Measurements from ENCODE around the gene LPIN2. TPM values are rescaled to one million over a fixed set of nuclear protein-coding genes. Genes with fewer than 3 reads are reported as not detected.
"Not testable (repeated sequence)": the region's sequence is repeated elsewhere in the genome, so short reads cannot be mapped to it uniquely, and the experiment has no call there.

Gene LPIN2
- total and polyA plus RNA-seq, 10 donors, result 4.0 to 79.7 (median 51.3) TPM

GRCh38 chr18:3053081-3053480 lies 40.1 kb upstream of the LPIN2 start:
- no peaks in the 10 kb centered on the region for H3K9me3 ChIP-seq
- H3K36me3 ChIP-seq, result no peaks in the 10 kb centered on the region
- no peak overlapping the region for H3K4me3 ChIP-seq
- no peak for TF ChIP-seq POLR2AphosphoS5 (IDR thresholded peaks at IDR 0.05)
- no peak for TF ChIP-seq POLR2A (IDR thresholded peaks at IDR 0.05)
- TF ChIP-seq, protein P1, sequence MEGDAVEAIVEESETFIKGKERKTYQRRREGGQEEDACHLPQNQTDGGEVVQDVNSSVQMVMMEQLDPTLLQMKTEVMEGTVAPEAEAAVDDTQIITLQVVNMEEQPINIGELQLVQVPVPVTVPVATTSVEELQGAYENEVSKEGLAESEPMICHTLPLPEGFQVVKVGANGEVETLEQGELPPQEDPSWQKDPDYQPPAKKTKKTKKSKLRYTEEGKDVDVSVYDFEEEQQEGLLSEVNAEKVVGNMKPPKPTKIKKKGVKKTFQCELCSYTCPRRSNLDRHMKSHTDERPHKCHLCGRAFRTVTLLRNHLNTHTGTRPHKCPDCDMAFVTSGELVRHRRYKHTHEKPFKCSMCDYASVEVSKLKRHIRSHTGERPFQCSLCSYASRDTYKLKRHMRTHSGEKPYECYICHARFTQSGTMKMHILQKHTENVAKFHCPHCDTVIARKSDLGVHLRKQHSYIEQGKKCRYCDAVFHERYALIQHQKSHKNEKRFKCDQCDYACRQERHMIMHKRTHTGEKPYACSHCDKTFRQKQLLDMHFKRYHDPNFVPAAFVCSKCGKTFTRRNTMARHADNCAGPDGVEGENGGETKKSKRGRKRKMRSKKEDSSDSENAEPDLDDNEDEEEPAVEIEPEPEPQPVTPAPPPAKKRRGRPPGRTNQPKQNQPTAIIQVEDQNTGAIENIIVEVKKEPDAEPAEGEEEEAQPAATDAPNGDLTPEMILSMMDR (IDR thresholded peaks at IDR 0.05 in 8 of 11, conservative IDR thresholded peaks at IDR 0.05 in 3 of 11), result no peak
- peak overlapping the region in 1 of 8 donors; percentile 84 for H3K27ac ChIP-seq
- H3K27me3 ChIP-seq (replicated peaks in 1 of 7), result no peaks in the 10 kb centered on the region
- intact Hi-C loops (cut with DNase I; ENCODE audit: low total_unique reads), result no loop called here
- H3K4me1 ChIP-seq, result peaks cover 0 to 39% (median 17%) of the 10 kb centered on the region in 6 donors
- 94 to 99% (median 96%) methylated on average over 4 of the region's 4 CpGs for WGBS, 5 donors
- DNase-seq, result no peak

GRCh38 chr18:3052411-3052758 lies 39.4 kb upstream of the LPIN2 start:
- TF ChIP-seq, protein P1 (IDR thresholded peaks at IDR 0.05 in 8 of 11, conservative IDR thresholded peaks at IDR 0.05 in 3 of 11), result no peak
- TF ChIP-seq POLR2AphosphoS5 (IDR thresholded peaks at IDR 0.05), result no peak
- TF ChIP-seq POLR2A (IDR thresholded peaks at IDR 0.05), result no peak
- H3K9me3 ChIP-seq, result no peaks in the 10 kb centered on the region

GRCh38 chr18:3051718-3052410 lies 38.9 kb upstream of the LPIN2 start:
- peaks cover 0 to 27% (median 11%) of the 10 kb centered on the region in 6 donors for H3K4me1 ChIP-seq
- peaks cover 0 to 7% (median 0%) of the 10 kb centered on the region in 7 donors for H3K27me3 ChIP-seq (replicated peaks in 1 of 7)
- intact Hi-C loops (cut with DNase I; ENCODE audit: low total_unique reads), result no loop called here
- no peak for DNase-seq
- WGBS, 5 donors, result 71 to 82% (median 77%) methylated on average over 8 of the region's 8 CpGs
- TF ChIP-seq POLR2A (IDR thresholded peaks at IDR 0.05) (no peak), POLR2AphosphoS5 (IDR thresholded peaks at IDR 0.05) (no peak)
- TF ChIP-seq, protein P1 (IDR thresholded peaks at IDR 0.05 in 8 of 11, conservative IDR thresholded peaks at IDR 0.05 in 3 of 11), result no peak
- no peak overlapping the region for H3K4me3 ChIP-seq
- H3K9me3 ChIP-seq, result no peaks in the 10 kb centered on the region
- H3K27ac ChIP-seq, result peak overlapping the region in 5 of 8 donors; percentile 22 to 84 (median 55)
- H3K36me3 ChIP-seq, result no peaks in the 10 kb centered on the region

More at GRCh38 chr18:3052411-3052758, 39.4 kb upstream of the LPIN2 start:
- Histone ChIP-seq H3K36me3 (no peaks in the 10 kb centered on the region), H3K4me3 (no peak overlapping the region), H3K4me1 (peaks cover 0 to 32% (median 13%) of the 10 kb centered on the region in 6 donors), H3K27me3 (replicated peaks in 1 of 7) (peaks cover 0 to 5% (median 0%) of the 10 kb centered on the region in 7 donors), H3K27ac (peak overlapping the region in 4 of 8 donors; percentile 46 to 84 (median 60))
- WGBS, 5 donors, result 19 to 57% (median 39%) methylated on average over 2 of the region's 2 CpGs
- DNase-seq, result no peak
- intact Hi-C loops (cut with DNase I; ENCODE audit: low total_unique reads), result no loop called here

- H3K27ac ChIP-seq, result peak overlapping the region in 1 of 8 donors; percentile 7
- 76 to 83% (median 81%) methylated on average over 1 to 8 of the region's 8 CpGs for WGBS, 5 donors
- H3K9me3 ChIP-seq, result not testable (repeated sequence)
Measured at GRCh38 chr18:3049897-3050454, 37.0 kb upstream of the LPIN2 start.

More at GRCh38 chr18:3049897-3050454, 37.0 kb upstream of the LPIN2 start:
- DNase-seq; H3K36me3 ChIP-seq; H3K4me3 ChIP-seq; intact Hi-C loops (cut with DNase I; ENCODE audit: low total_unique reads); H3K27me3 ChIP-seq (replicated peaks in 1 of 7): not testable (repeated sequence)
- peaks cover 0 to 35% (median 13%) of the 10 kb centered on the region in 6 donors for H3K4me1 ChIP-seq

Data from spleen (tissue), 11 donors.